CD4-positive, alpha-beta T cell treated with Interleukin-4 for 1 hour (primary cell): ENCODE data around the gene GAS7.
A peak's percentile ranks its signal among the peaks of the same experiment; 100 is the strongest.

Source experiments
- DNase-seq, 2 donors: peaks; one replicate each; pipeline ENCODE4 v3.0.0-alpha.2; 2020 to 2022

GAS7 gene

DNA sequence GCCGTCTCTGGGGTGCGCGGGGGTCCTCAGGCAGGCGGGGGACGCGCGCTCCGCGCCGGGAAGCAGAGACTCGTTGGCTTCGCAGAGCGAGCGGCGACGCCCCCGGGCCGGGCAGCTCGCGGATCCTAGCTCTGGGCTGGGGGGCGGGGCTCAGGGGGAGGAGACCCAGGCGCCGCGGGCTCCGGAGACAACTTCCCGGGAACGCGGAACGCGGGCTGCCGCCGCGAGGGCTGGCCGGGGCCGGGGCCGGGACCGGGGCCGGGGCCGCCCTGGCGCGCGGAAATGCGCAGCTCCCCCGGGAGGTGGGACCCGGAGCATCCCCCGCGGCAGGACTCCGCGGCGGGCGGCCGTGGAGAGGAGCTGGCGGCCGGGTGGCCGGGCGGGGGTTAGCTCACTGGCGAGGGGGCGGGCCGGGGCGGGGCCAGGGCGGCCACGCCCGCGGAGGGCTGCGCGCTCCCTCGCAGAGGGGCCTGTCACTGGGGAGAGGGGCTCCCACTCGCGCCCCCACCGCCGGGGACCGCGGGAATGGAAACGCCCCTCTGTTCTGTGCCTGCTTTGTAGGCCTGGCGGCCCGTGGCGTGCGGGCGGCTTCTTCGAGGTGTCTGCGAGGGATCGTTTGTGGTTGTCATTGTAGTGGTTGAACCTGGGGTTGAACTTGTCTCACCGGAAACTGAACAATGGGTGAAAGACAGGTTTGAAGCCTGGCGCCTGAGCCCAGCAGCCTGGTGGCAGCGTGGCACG, at the start of gene GAS7:
Gene GAS7 (minus strand): TSS at position 98 of the 741 bp plus-strand sequence.
- DNase-seq: peak; percentile 54 to 56

DNA sequence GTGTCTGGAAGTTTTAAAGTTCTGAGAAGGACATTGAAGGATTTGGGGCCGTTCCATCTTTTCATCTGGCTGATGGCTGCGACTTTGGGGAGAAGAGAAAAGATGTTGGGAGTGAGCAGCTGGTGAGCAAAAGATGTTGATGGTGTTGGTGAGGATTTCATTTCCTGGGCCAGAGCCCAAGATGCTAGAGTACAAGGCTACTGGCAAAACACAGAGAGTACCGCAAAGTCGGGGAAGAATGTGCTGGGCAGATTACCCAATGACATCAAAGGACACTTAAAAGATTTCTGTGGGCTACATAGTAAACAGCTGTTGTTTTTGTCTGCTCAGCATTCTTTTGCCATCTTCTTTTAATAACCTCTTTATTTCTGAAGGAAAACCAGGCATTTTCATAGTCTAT, 49.4 kb upstream of the GAS7 start:
- DNase-seq: no peak

DNA sequence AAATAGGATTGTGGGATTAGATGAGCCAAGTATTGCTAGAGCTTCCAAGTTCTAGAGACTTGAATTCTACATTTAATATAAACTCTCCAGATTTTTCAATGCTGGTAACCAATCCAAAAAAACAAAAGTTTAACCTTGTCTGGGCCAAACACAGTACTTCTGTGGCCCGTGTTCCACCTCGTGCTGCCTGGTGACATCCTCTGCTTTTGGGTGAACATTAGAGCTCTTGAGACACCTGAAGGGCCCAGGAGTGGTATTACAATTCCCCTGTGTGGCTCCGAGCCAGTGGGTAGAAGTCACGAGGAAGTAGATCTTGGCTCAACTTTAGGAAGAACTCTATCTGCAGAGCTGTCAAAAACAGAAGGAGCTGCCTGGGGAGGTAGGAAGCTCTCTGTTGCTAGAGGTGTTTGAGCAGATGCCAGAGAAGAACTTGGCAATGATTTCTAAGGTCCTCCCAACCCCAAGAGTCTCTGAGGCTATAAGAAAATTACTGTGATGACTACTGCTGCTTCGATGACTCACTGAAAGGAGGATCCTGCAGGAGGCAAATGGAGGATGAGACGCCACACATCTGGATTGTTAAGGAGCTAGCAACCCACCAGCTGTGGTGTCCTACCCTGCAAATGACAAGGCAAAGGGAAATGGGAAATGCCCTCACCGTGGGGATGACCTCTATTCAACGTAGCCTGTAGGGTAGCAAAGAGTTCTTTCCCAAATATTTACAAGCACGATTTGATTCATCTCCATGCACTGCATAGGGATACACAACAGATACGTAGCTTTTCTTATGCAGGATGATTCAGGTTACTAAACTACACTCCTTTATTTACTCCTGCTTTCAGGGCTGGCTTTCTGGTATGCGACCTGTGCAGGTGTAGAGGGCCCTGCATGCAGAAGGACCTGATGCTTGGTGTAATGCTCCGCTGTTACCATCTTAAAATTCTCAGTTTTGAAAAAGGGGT, 45.8 kb upstream of the GAS7 start:
- no peak for DNase-seq

DNA sequence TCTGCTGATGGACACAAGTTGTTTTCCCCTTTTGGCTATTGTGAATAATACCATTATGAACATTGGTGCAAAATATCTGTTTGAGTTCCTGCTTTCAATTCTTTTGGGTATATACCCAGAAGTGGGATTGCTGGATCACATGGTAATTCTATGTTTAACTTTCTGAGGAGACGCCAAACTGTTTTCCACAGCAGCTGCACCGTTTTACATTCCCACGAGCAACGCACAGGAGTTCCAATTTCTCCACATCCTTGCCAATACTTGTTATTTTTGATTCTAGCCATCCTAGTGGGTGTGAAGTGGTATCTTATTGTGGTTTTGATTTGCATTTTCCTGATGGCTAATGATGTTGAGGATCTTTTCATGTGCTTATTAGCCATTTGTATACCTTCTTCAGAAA, 43.4 kb upstream of the GAS7 start:
- DNase-seq: no peak

DNA sequence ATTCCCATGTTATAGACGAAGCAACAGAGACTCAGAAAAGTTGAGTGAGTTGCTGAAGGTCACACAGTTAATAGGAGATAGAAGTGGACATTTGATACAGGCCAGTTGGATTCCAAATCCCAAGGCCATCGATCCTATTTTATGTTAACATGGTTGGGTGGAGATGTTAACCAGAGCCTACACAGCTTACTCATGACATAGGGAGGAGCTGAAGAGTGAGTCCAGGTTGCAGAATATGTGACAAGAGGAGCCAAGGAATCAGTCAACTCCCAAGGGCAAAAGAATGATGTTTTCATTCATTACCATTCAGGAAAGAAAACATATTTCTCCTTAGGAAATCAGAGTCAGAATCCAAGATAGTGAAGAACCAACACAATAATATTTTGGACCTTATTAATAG, 40.3 kb upstream of the GAS7 start:
- no peak for DNase-seq

DNA sequence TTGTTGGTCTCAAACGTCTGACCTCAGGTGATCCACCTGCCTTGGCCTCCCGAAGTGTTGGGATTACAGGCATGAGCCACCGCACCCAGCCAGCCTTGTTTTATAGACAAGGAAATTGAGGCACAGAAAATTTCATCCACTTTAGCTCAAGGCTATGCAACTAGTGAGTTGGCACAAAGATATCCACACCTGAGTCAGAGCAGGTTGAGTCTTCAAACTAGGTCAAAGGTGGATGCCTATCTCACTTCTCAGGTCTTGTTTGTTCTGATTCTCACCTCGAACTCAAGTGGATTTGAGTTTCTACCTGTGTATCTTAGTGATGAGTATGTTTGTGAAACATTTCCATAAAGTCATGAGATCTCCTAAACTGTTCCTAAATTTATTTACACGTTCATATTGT, 35.6 kb upstream of the GAS7 start:
- no peak for DNase-seq

DNA sequence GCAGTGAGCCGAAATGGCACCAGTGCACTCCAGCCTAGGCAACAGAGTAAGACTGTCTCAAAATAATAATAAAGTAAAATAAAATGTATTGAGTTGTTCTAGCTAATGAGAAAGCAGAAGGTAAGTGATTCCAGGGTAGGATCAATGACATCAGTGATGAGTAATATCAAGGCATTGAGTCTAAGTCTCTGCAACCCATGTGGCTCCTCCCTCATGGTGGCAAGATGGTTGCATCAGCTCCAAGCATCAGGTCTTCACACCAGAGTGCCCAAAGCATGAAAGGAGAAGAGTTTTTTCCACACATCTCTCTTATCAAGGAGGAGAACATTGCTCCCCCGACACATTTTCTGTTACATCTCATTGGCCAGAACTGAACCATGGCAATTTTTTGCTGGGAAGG, 34.8 kb upstream of the GAS7 start:
- no peak for DNase-seq

DNA sequence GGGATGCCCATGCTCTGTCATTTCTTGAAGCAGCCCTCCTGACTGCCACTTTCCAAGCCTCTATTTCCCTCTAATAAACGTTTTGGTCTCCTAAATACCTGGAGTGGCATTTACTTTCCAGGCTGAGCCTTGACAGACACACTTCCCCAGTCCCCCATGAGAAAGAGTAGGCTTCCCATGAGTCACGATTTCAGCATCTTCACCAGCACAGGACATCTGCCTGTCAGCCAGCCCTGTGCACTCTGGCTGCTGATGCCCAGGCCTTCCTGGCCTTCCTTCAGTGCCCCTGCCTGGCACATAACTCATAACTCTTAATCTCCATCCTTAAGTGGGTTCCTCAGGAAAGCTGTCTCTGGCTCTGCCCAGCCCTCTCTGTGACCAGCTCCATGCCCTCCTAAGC, 30.8 kb upstream of the GAS7 start:
- DNase-seq: no peak

DNA sequence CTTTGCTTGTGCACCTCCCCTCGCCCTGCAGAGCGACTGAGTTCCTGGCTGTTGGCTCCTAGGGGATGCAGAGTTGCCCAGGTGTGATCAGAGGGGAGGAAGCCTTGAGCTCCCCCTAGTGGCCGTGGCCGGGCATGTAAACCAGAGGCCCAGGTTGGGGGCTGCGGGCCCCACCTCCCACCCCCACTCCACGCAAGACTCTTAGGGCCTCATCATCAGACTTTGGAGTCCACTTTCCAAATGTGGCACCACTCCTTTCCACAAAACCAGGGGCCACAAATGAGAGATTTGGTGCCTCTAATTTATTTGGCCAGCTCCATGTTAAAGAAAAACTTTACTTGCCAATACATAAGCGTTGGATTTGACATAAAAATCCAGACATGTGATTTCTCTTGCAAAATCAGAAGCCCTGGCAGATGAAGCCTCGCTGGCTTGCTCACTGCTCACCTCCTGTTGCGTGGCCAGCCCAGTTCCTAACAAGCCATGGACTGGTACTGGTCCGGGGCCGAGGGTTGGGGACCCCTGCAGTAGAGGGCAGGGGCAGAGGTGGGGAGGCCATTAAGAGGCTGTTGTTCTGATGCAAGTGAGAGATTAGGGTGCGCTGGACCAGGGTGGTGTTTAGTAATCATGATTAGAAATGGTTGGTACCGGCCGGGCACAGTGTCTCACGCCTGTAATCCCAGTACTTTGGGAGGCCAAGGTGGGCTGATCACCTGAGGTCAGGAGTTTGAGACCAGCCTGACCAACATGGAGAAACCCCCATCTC, 28.7 kb upstream of the GAS7 start:
- peak; percentile 43 to 56 for DNase-seq

DNA sequence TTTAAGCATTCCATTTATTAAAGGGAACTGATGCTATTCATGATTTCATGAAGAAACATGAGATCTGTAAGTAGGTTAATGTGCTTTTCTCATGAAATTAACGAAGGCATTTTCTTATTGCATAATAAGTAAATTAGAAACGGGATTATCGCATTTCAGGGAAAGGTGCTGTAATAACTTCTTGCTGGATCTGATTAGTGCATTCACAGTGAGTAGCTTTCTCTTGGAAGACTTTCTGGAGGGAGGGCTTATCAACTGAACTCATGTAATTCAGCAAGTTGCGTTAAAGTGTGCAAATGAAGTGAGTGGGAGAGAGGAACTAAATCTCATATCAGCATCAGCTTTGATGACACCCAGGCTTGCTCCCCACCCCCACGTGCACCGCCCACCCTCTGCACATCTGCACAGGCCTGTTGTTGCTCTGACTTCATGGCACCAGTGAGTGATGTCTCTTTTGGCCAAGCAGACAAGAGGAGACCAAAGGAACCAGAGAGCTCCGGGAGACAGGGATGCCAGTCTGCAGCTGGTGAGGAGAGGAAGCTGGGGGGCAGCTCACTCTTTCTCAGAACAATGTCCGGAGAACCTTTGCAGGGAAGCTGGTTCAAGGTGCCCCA, 26.3 kb upstream of the GAS7 start:
- DNase-seq: no peak

DNA sequence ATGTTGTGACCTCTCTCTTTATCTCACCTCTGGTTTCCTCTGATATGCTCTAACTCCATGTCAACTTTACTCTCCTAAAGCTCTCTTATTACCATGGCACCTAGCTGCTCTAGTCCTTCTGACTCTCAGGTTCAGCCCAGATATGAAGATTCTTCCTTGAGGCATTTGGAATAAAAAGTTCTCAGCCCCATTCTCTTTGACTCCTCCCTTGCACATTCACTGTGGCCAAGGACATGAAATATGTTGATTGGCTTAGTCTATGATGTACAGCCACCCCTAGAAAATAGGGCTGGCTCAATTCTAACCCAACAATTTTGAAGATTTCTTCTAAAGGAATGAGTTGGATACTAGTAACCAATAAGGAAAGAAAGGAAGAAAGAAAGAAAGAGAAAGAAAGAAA, 20.8 kb upstream of the GAS7 start:
- no peak for DNase-seq

DNA sequence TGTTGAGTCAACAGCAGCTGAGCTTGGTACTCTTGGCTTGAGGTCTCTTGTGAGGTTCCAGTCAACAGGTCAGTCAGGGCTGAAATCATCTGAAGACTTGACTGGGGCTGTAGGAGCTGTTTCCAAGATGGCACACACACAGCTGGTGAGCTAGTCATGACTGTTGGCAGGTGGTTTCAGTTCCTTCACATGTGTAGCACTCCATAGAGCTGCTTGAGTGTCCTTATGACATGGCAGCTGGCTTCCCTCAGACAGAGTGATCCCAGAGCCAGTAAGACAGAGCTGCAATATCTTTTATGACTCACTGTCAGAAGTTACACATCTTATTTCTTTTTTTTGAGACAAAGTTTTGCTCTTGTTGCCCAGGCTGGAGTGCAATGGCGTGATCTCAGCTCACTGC, 19.5 kb upstream of the GAS7 start:
- no peak for DNase-seq

DNA sequence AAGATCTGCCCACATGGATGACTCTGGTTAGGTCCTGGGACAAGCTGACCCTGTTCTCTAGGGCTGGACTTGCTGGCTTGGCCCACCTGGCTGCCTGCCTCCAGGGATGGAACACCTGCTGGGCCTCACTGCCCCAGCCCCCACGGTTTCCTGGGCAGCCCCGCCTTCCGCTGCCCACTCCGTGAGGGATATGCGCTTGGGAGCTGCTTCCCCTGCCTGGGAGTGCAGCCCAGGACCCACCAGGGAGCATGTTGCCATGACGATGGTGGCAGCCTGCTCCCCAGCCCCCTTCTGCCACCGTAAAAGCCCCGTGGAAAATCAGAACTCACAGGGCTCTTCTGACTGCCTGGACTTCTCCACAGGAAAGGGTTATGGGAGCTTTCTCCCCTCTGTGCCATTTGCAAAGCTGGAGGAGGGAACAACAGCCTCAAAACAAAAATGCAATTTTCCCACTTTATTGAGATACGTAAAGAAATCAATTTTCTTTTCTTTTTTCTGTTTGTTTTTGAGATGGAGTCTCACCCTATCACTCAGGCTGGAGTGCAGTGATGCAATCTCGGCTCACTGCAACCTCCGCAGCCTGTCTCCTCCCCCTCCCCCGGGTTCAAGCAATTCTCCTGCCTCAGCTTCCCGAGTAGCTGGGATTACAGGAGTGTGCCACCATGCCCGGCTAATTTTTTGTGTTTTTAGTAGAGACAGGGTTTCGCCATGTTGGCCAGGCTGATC, 18.0 kb upstream of the GAS7 start:
- DNase-seq: no peak

DNA sequence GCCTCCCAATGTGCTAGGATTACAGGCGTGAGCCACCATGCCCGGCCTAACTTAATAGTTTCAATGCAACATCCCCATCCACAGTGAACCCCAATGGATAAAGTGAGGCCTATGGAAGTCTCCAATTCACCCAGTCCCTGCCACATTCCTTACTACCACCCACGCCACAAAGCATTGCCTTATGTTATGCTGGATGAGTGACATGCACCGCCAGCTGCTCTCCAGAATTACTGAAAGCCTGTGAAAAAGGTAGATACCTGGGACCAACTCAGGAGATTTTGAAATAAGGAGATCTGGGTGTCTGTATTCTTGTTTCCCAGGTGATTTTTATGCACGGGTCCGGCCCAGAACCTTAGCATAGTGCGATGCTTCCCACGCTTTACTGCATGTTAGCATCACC, 16.9 kb upstream of the GAS7 start:
- no peak for DNase-seq

DNA sequence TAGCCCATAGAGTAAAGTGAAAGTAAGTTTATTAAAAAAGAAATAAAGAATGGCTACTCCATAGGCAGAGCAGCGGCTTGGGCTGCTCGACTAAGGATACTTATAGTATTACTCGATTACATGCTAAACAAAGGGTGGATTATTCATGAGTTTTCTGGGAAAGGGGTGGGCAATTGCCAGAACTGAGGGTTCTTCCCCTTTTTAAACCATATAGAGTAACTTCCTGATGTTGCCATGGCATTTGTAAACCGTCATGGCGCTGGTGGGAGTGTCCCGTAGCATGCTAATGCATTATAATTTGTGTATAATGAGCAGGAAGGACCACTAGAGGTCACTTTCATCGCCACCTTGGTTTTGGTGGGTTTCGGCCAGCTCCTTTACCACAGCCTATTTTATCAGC, 13.3 kb upstream of the GAS7 start:
- DNase-seq: peak in 1 of 2 donors; percentile 23

DNA sequence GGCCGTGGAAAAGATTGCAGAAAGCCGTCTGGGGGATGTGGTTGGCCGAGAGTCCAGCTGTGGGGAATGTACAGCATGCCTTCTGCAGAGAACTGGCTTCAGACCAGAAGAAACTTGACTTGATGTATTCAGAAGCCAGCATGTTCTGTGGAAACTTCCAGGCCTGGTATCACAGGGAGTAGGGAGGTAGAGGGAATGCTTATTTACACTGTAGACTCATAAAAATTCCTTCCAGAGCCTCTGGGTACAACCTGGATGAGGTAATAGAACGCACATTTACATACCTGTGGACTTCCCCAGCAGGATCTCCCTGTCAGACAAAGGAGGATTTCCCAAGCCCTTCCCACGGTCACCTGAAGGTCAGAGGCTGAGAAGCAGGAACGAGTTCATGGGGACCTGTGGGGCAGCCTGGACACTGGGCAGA, 11.8 kb upstream of the GAS7 start:
- DNase-seq: no peak

DNA sequence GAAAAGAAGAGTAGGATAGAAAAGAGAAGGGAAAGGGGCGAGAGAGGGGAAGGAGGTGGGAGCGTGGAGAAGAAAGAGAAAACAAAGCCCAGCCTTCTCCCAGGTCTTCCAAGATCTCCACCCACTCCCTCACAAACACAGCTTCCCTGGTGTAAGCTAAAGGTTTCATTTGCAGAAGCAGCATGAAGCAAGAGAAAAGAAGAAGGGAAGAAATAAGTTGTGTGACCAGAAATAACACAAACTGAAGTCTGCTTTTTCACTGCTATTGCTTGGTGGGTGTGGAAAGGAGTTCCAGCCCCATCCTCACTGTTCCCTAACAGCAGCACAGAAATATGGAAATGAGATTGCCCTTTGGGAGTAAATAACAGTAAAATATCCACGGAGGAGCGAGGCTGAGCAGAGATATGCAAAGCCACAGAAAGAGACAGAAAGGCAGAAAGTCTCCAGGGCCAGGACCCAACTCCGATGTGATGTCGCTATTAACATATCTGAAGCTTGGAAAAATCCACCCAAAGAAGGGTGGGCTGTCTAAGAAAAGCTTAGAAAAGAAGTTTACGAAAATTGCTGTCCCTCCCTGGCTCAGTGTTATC, 10.3 kb upstream of the GAS7 start:
- no peak for DNase-seq

DNA sequence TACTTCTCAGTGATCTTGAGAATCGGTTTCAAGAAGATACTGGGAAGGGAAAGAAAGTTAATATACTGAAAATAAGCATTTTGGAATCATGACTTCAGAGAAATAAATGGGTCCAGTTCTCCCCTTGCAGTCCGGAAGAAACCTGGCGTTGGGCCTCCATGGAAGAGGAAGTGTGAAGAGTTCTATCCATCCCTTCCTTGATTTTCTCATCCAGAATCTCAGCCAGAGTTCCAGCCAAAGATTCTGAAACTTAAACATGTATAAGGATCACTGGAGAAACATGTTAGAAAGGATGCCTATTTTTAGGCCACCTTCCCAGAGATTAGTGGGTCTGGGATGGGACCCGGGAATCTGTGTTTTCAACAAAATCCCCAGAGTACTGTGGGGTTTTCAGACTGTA, 8.7 kb upstream of the GAS7 start:
- no peak for DNase-seq

DNA sequence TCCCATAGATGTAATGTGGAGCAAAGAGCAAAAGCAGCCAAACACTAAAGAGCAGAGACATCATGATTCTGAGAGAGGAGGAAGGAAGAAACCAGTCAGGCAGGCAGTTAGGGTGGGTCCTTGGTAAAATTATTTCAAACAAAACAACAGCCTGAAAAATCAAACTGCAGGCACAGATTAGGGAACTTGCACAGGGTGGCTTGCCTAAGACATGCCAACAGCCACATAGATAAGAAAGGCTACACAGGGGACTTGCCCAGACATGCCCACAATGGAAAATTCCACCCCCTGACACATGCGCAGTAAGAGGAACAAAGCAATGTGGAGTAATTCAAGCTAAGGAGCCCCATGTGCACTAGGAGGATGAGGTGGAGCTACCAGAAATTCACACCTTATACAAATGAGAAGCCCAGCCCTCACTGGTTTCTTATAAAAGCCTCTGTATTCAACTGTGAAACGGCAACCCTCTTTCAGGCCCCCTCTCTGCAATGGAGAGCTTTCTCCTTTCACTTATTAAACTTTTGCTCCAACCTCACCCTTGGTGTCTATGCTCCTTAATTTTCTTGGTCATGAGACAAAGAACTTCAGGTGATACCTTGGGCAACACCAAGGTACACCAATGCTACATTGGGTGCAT, 7.3 kb upstream of the GAS7 start:
- no peak for DNase-seq

DNA sequence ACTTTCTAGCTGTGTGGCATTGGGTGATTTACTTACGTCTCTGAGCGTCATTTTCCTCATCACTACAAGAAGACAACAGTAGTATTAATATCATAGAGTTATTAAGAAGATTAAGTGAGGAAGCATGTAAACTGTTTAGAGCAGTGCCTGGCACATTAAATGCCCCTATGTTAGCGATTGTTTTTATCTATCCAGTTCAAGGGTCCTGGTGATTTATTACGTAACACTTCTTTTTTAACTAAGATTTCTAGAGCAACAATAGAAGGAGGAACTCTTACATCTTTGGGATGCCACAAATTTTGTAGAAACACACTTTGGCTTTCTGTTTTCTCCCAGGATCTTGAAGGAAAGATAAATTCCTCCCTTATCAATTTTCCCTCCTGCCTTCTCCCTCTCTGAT, 3.3 kb upstream of the GAS7 start:
- DNase-seq: no peak

DNA sequence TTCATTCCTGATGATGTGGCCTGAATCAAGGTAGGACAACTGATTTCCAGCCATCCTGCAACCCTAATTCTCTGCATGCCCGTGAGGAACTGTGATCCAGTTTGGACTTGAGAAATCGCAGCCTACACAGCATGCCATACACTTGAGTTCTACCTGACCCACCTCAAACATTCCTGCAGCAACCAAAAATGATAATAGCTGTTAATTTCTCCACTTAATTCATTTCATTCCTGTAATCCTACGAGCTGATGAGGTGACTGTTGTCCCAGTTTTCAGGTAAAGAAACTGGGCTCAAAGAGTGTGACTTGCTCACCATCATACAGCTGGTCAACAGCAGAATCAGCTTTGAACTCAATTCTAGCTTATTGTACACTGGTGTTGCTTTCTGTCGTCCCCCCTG, 2.2 kb upstream of the GAS7 start:
- no peak for DNase-seq
